Upper lobe of right lung (tissue), 1 donor: ENCODE results near the gene TMPRSS13. TPM values are rescaled to one million over a fixed set of nuclear protein-coding genes. Genes with fewer than 3 reads are reported as not detected.

Source experiments
- ATAC-seq: fragments of 200-7000 bp; cut with Tn5 transposase; one replicate; pipeline ENCODE4 v1.9.1; 2020; ENCODE audit warnings: mild to moderate bottlenecking, moderate library complexity
- DNase-seq: peaks from one replicate; pipeline ENCODE4 v3.0.0-alpha.2; 2020
- H3K27ac ChIP-seq: fragments of 200-600 bp; one replicate; pipeline ENCODE4 v1.8.0; 2022
- H3K27me3 ChIP-seq: fragments of 200-600 bp; one replicate; pipeline ENCODE4 v1.8.0; 2022; ENCODE audit warnings: mild to moderate bottlenecking
- H3K36me3 ChIP-seq: fragments of 200-600 bp; one replicate; pipeline ENCODE4 v1.8.0; 2022
- H3K4me1 ChIP-seq: fragments of 200-600 bp; one replicate; pipeline ENCODE4 v1.8.0; 2022
- H3K4me3 ChIP-seq: fragments of 200-600 bp; one replicate; pipeline ENCODE4 v1.8.0; 2022; ENCODE audit warnings: mild to moderate bottlenecking
- H3K9me3 ChIP-seq: fragments of 200-600 bp; one replicate; pipeline ENCODE4 v1.8.0; 2022
- intact Hi-C: fragments of 100-400 bp; cut with DNase I; formaldehyde crosslinking; loops from one replicate; pipeline ENCODE4 v1.11.0; 2022
- total RNA-seq: library from RNA; stranded (reverse); fragmentation: NEBNext Ultra II Directional; extraction: Animal tissue kit (Norgen Biotek cat#: 25700); gene quantifications from one replicate; pipeline ENCODE4 v1.2.1, GENCODE V29; 2021
- TF ChIP-seq, protein P1 (sequence below): fragments of 200-600 bp; IDR thresholded peaks from one replicate; pipeline ENCODE4 v1.8.0; 2022; ENCODE audit warnings: antibody characterized with exemption
- donor health status: DM: no; HTN: yes; CAD: no; lungs with severe emphysema.

The TMPRSS13 gene
- total RNA-seq, 1 donor from 2014 or later: 9.9 TPM

DNA sequence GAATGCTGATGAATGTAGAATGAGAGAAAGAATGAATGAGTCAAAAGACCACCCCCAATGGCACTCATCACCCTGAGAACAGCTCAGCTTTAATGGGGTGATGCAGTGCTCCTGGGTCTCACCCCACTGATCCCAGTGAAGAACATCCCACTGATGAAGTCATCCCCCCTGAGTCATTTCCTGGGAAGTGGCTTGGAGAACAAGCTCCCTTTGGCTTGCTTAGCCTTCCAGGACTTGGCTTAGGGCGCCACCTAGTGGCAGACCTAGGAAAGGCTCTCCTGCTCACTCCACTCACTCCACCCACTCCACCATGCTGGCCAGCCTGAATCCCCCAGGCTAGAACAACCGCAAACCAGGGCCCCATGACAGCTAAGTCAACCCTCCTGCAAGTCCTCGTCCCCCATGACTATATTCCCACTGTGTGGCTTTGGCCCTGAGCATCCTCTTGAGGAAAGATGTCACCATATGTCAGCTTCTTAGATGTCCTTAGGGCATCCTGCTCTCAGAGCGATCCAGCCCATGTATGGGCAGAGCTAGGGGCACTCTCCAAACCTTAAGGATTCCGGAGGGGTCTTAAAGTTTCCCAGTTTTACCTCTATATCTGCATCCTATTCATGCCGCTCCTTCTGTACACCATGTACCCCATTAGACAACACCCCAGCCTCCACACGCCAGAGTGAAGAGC, 17.8 kb upstream of the TMPRSS13 start:
- peak; percentile 92 for DNase-seq
- intact Hi-C loops: loop anchor here (5.0 to 10.0 kb wide), 2 partner anchors 105 to 108 kb away; no protein-coding TSS in a partner anchor
- H3K4me3 ChIP-seq: no peak overlapping the region
- TF ChIP-seq, protein P1, sequence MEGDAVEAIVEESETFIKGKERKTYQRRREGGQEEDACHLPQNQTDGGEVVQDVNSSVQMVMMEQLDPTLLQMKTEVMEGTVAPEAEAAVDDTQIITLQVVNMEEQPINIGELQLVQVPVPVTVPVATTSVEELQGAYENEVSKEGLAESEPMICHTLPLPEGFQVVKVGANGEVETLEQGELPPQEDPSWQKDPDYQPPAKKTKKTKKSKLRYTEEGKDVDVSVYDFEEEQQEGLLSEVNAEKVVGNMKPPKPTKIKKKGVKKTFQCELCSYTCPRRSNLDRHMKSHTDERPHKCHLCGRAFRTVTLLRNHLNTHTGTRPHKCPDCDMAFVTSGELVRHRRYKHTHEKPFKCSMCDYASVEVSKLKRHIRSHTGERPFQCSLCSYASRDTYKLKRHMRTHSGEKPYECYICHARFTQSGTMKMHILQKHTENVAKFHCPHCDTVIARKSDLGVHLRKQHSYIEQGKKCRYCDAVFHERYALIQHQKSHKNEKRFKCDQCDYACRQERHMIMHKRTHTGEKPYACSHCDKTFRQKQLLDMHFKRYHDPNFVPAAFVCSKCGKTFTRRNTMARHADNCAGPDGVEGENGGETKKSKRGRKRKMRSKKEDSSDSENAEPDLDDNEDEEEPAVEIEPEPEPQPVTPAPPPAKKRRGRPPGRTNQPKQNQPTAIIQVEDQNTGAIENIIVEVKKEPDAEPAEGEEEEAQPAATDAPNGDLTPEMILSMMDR: peak; percentile 99
- H3K9me3 ChIP-seq: no peaks in the 10 kb centered on the region
- H3K27me3 ChIP-seq: no peaks in the 10 kb centered on the region
- peaks cover 19% of the 10 kb centered on the region for H3K4me1 ChIP-seq
- no peaks in the 10 kb centered on the region for H3K36me3 ChIP-seq
- ATAC-seq: peak; percentile 98
- no peak overlapping the region for H3K27ac ChIP-seq

- H3K9me3 ChIP-seq: no peaks in the 10 kb centered on the region
- no peak overlapping the region for H3K4me3 ChIP-seq
- H3K27ac ChIP-seq: no peak overlapping the region
- peaks cover 14% of the 10 kb centered on the region for H3K4me1 ChIP-seq
- intact Hi-C loops: loop anchor here (5.0 to 10.0 kb wide), 2 partner anchors 104 to 109 kb away; no protein-coding TSS in a partner anchor
- ATAC-seq: no peak
- no peaks in the 10 kb centered on the region for H3K27me3 ChIP-seq
- H3K36me3 ChIP-seq: no peaks in the 10 kb centered on the region
- no peak for DNase-seq
- TF ChIP-seq, protein P1: no peak
These were observed 17.1 kb upstream of the TMPRSS13 start for GRCh38 chr11:117946156-117946841.

DNA sequence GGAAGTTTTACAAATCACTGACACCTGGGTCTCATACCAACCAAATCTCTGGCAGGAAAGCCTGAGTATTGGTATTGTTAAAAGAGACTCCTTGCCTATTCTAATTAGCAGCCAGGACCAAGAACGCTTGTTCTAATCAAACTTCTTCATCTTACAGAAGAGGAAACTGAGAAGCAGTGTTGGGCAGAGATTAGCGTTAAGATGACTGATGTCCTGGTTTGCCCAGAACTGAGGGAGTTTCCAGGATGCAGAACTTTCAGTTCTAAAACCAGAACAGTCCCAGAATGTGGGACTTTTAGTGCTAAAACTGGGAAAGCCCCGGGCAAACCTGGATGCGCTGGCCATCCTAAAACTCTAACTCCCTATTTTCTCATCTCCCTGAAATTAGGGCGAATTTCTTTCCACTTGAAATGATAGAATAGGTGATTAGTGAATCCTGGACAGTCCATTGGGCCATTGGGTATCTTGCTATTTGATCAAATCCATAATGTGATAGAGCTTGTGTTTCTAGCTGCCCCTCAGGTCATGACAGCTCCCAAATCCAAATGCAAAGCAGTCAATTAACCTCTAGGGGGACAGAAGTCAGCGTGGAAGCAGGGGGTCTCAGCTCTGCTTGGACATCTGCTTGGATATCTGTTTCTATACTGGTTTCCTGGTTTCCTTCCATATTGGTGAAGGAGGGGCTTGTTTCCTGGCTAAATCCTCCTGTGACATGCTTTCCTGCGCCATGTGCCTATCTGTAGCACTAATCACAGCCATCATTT, 16.0 kb upstream of the TMPRSS13 start:
- Histone ChIP-seq H3K4me1 (peaks cover 6% of the 10 kb centered on the region), H3K4me3 (no peak overlapping the region), H3K9me3 (no peaks in the 10 kb centered on the region), H3K27ac (no peak overlapping the region), H3K36me3 (no peaks in the 10 kb centered on the region), H3K27me3 (no peaks in the 10 kb centered on the region)
- ATAC-seq (no peak), DNase-seq (no peak)
- TF ChIP-seq, protein P1: peak; percentile 12
- intact Hi-C loops: loop anchor here (5.0 to 10.0 kb wide), 2 partner anchors 103 to 110 kb away; no protein-coding TSS in a partner anchor

- Histone ChIP-seq H3K27ac (no peak overlapping the region), H3K4me3 (no peak overlapping the region), H3K27me3 (no peaks in the 10 kb centered on the region), H3K9me3 (no peaks in the 10 kb centered on the region), H3K4me1 (peaks cover 4% of the 10 kb centered on the region), H3K36me3 (no peaks in the 10 kb centered on the region)
- ATAC-seq: no peak
- TF ChIP-seq, protein P1: no peak
- intact Hi-C loops: loop anchor here (10.0 kb wide), 1 partner anchor 110 kb away; no protein-coding TSS in a partner anchor
- DNase-seq: no peak
These were observed 15.4 kb upstream of the TMPRSS13 start for GRCh38 chr11:117944554-117944953.

DNA sequence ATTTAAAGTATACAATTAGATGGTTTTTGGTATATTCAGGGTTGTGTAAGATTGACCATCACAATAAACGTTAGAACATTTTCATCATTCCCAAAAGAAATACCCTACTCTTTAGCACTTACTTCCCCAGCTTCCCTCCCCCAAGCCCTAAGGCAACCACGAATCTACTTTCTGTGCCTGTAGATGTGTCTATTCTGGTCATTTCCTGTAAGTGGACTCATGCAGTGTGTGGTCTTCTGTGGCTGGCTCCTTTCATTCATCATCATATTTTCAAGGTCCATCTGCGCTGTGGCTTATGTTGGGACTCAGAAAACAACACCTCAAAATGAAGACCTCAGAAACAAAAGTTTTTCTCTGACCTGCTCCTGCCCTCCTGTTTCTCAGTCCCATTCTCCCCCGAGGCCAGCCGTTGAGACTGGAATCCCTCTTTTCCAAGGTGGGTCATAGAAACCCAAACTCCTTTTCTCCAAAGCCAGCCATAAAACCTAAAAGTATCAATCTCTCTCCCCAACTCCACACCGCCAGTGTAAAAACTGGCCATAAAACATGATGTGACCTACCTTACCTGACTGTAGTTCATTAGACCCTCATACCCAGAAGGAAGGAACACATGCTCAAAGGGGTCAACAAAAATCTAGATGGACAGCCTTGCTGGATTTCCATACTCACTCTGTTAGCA, 12.9 kb upstream of the TMPRSS13 start:
- no peak overlapping the region for H3K27ac ChIP-seq
- no peak for DNase-seq
- no peaks in the 10 kb centered on the region for H3K4me1 ChIP-seq
- H3K4me3 ChIP-seq: no peak overlapping the region
- TF ChIP-seq, protein P1: no peak
- ATAC-seq: no peak
- intact Hi-C loops: loop anchor here (10.0 kb wide), 1 partner anchor 113 kb away; no protein-coding TSS in a partner anchor
- no peaks in the 10 kb centered on the region for H3K36me3 ChIP-seq
- no peaks in the 10 kb centered on the region for H3K9me3 ChIP-seq
- no peaks in the 10 kb centered on the region for H3K27me3 ChIP-seq
